ENCODE measurements around the gene PLEKHG5.
"Not testable (repeated sequence)": the region's sequence is repeated elsewhere in the genome, so short reads cannot be mapped to it uniquely, and the experiment has no call there.

PLEKHG5 gene

DNA sequence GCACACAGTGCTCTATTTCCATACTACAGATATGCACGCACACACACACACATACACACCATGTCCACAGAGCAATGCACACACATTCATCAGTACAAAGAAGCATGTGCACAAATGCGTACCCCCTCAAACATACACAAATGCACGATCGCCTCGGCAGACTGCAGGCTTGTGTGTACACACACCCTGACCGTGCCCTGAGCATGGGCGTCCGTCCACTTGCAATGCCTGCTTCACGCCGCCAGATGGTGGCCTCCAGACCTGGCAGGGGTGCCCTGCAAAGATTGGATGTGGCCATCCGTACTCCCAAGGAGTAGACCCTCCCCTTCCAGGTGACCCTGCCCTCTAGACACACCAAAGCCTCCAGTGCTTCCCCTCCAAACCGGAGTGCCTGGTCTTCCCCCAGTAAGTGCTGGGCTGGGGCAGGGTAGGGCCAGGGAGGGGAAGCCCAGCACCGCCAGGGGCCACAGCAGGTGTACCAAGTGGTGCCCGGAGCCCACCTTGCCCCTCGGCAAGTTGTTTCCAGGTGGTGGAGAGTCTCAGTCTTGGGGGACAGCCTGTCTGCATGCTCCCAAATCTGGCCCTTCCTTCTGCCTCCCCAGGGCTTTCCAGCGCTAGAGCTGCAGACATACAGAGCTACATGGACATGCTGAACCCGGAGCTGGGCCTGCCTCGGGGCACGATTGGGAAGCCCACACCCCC, 46.3 kb downstream of the PLEKHG5 start:
- no peak for DNase-seq

- DNase-seq: no peak
These were observed 47.1 kb downstream of the PLEKHG5 start for GRCh38 chr1:6444377-6444776.

GRCh38 chr1:6443339-6444115, 47.9 kb downstream of the PLEKHG5 start:
- no peak for DNase-seq

- DNase-seq: no peak
These were observed 49.9 kb downstream of the PLEKHG5 start for GRCh38 chr1:6441586-6441985.

GRCh38 chr1:6440198-6441126, 51.0 kb downstream of the PLEKHG5 start:
- no peak for DNase-seq

- DNase-seq: peak; percentile 42
These were observed 53.4 kb downstream of the PLEKHG5 start for GRCh38 chr1:6438047-6438525.

DNA sequence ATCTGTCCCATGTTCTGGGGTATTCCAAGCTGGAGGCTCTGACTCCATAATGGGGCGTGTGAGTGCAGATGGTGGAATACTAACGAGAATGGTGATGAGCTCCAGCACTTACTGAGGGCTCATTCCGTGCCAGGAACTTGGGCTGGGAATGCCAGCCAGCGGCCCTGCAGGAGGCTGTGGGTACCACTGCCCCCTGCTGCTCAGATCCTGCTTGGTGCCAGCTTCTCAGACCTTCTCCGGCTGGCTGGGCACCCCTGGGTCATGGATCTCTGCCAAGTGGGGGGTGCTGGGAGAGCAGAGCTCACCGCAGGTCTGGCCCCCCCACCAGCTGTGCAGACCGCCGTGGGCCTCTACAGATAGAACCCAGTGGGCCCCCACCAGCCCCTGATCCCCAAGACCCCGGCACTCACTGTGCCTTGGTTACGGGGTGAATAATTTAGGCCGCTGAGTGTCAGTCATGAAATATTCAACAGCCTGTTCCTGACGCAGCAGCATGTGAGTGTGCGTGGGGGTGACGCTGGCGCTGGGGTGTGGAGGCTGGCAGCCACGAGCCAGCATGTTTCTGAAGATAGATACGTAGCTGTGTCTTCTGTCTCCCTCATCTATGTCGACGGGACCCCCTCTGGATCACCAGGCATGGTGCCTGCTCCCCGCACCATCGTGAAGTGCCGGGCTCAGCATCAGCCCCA, 54.3 kb downstream of the PLEKHG5 start:
- peak; percentile 41 for DNase-seq

DNA sequence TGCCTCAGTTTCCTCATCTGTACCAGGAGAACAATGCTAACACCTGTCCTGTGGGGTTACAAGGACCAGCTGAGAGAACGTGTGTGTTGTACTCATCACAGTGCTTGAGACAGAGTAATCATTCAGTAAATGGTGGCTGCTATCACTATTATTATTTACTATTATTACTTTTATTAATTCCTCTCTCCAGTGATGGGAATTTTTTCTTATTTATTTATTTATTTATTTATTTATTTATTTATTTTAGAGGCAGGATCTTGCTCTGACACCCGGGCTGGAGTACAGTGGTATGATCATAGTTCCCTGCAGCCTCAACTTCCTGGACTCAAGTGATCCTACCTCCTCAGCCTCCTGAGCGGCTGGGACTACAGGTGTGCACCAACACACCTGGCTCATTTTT, 55.2 kb downstream of the PLEKHG5 start:
- DNase-seq: not testable (repeated sequence)

GRCh38 chr1:6435547-6435946, 55.9 kb downstream of the PLEKHG5 start:
- no peak for DNase-seq

- DNase-seq: no peak
These were observed 56.3 kb downstream of the PLEKHG5 start for GRCh38 chr1:6435129-6435528.

GRCh38 chr1:6434186-6434585, 57.3 kb downstream of the PLEKHG5 start:
- no peak for DNase-seq

DNA sequence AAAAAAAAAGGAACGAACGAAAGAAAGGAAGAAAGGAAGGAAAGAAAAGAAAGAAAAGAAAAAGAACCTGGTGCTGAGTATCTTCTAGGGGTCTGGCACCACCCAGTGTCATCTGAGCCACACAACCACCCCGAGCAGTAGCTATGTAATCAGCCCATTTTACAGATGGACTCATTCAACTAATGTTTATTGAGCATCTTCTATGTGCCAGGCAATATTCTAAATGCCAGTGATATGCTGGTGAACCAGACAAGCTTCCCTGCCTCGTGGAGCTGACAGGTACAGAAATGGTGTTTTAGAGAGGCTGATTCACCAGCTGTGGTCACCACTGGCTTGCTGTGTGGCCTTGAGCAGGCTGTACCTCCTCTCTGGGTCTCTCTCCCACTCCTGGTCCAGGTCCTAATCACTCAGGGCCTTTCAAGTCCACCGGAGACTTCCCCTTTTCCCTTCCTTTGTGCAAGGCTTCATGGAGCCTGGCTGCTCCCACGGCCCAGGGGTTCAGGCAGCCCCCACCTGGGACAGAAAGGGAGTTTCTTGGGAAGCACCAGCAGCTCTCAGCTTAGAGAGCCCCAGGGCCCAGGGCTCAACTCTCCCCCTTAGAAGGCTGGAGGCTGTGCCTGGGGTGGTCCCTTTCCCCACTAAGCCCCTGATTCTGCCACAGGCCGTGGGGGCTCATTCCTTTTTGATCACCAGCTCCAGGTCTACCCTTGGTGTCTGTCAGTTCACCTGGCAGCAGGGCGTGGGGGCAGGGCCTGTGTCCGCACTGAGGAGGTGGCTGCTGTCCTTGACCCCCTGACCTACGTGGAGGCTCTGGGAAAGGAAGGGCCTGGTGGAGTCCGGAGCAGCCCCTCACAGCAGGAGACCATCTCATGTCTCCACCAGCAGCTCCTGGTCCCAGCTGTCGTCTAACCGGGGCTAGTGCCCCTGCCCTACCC, 59.6 kb downstream of the PLEKHG5 start:
- DNase-seq: not testable (repeated sequence)

- not testable (repeated sequence) for DNase-seq
These were observed 61.6 kb downstream of the PLEKHG5 start for GRCh38 chr1:6429660-6430411.

- not testable (repeated sequence) for DNase-seq
These were observed 63.0 kb downstream of the PLEKHG5 start for GRCh38 chr1:6428453-6428852.

GRCh38 chr1:6427441-6428390, 63.8 kb downstream of the PLEKHG5 start:
- no peak for DNase-seq

GRCh38 chr1:6426972-6427350, 64.5 kb downstream of the PLEKHG5 start:
- DNase-seq: no peak

- no peak for DNase-seq
These were observed 65.0 kb downstream of the PLEKHG5 start for GRCh38 chr1:6426277-6426971.

- DNase-seq: no peak
These were observed 65.8 kb downstream of the PLEKHG5 start for GRCh38 chr1:6425658-6426057.

Data from NCI-H2081 treated with DMSO at 0.1 percent for 48 hours (cell line).